Stomach (tissue), 4 donors: ENCODE measurements around the gene GALNT8.

ENCODE experiments used
- EP300 ChIP-seq: sonication (generic); formaldehyde crosslinking; IDR thresholded peaks from one replicate; pipeline ENCODE4 v1.6.1; 2017; ENCODE audit warnings: antibody characterized with exemption
- POLR2A ChIP-seq, 4 donors: fragments of 450-650 bp; IDR thresholded peaks; one replicate each; pipeline ENCODE4 v1.6.1; 2016; ENCODE audit warnings: antibody characterized with exemption in 4 of 4, control low read depth in 2 of 4, mild to moderate bottlenecking in 1 of 4, moderate library complexity in 1 of 4
- POLR2AphosphoS5 ChIP-seq, 3 donors: sonication (generic); formaldehyde crosslinking; IDR thresholded peaks; one replicate each; pipeline ENCODE4 v1.6.1; 2016; ENCODE audit warnings: antibody characterized with exemption in 3 of 3
- TF ChIP-seq, protein P1 (sequence below), 7 experiments: fragments of 450-650 bp in 4 of 7; fragments of 200-600 bp in 3 of 7; sonication (generic) in 3 of 7; IDR thresholded peaks; one replicate each; pipeline ENCODE4 v1.5.1; 2016 to 2019; ENCODE audit warnings: antibody characterized with exemption in 7 of 7, control low read depth in 2 of 7, mild to moderate bottlenecking in 1 of 7

DNA sequence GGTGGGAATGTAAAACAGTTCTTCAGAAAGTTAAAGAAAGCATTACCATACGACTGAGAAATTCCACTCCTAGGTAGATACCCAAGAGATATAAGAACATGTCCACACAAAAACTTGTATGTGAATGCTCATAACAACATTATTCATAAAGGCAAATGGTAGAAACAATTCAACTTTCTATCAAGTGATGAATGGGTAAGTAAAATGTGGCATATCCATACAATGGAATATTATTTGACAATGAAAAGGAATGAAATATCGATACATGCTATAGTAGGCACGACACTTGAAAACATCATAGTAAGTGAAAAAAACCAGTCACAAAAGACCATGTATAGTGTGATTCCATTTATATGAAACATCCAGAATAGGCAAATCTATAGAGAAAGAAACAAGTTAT is 71.3 kb downstream of the GALNT8 start:
- TF ChIP-seq, protein P1, sequence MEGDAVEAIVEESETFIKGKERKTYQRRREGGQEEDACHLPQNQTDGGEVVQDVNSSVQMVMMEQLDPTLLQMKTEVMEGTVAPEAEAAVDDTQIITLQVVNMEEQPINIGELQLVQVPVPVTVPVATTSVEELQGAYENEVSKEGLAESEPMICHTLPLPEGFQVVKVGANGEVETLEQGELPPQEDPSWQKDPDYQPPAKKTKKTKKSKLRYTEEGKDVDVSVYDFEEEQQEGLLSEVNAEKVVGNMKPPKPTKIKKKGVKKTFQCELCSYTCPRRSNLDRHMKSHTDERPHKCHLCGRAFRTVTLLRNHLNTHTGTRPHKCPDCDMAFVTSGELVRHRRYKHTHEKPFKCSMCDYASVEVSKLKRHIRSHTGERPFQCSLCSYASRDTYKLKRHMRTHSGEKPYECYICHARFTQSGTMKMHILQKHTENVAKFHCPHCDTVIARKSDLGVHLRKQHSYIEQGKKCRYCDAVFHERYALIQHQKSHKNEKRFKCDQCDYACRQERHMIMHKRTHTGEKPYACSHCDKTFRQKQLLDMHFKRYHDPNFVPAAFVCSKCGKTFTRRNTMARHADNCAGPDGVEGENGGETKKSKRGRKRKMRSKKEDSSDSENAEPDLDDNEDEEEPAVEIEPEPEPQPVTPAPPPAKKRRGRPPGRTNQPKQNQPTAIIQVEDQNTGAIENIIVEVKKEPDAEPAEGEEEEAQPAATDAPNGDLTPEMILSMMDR (IDR thresholded peaks at IDR 0.05): no peak
- TF ChIP-seq POLR2A (IDR thresholded peaks at IDR 0.05) (no peak), POLR2AphosphoS5 (IDR thresholded peaks at IDR 0.05) (no peak), EP300 (no peak)
